ENCODE results near the gene CRIP2. TPM values are rescaled to one million over a fixed set of nuclear protein-coding genes. Genes with fewer than 3 reads are reported as not detected.

The CRIP2 gene
- total and polyA plus RNA-seq, 2 experiments from 2014 or later, result 3.4 to 9.6 TPM

GRCh38 chr14:105486163-105486973 lies 11.7 kb downstream of the CRIP2 start, which contains the start of gene CRIP1 (continued):
- TF ChIP-seq CTCF (conservative IDR thresholded peaks at IDR 0.05; ENCODE audit: low read depth in 2 of 2), result no peak
- TF ChIP-seq ETS1 (IDR thresholded peaks at IDR 0.05), result no peak
- no peak for TF ChIP-seq EZH2 (IDR thresholded peaks at IDR 0.05; ENCODE audit: low read depth, unreplicated experiment)
- TF ChIP-seq ZNF331 (CRISPR knock-in tag; IDR thresholded peaks at IDR 0.05; ENCODE audit: low read depth), result no peak

- H4K20me1 ChIP-seq (replicated peaks; ENCODE audit: insufficient read depth), result no peaks in the 10 kb centered on the region
- H3K27ac Mint-ChIP-seq, result no peak overlapping the region
- peaks cover 6% of the 10 kb centered on the region; the same call in 1 of the 2 replicates for H3K4me1 ChIP-seq (ENCODE audit: insufficient read depth)
- H3K36me3 ChIP-seq (ENCODE audit: insufficient read depth), result no peaks in the 10 kb centered on the region
- peaks cover 3% of the 10 kb centered on the region; the same call in 1 of the 2 replicates for H3K9me2 ChIP-seq (ENCODE audit: insufficient read depth)
- peaks cover 6% of the 10 kb centered on the region; the same call in 2 of the 3 replicates for H3K9me3 Mint-ChIP-seq
- peak overlapping the region; percentile 61 for H3K4me3 ChIP-seq
- peak overlapping the region; percentile 61 for H3K4me3 Mint-ChIP-seq
- no peaks in the 10 kb centered on the region for H3K36me3 Mint-ChIP-seq (ENCODE audit: low read depth)
- H3K27me3 Mint-ChIP-seq (ENCODE audit: insufficient read depth, low read depth, poor library complexity), result peaks cover 64% of the 10 kb centered on the region
- ATAC-seq (0 out of 3 replicates have a peak, but pooled peaks have one; percentile 0), DNase-seq (ENCODE audit: low spot score) (peak; percentile 62)
- H3K27ac ChIP-seq (ENCODE audit: low read depth), result no peak overlapping the region
- peaks cover 13% of the 10 kb centered on the region; the same call in 2 of the 3 replicates for H3K4me1 Mint-ChIP-seq
- H2AFZ ChIP-seq, result peak overlapping the region; percentile 76
- peak overlapping the region; percentile 83 for H3K4me2 ChIP-seq
- H3K27me3 ChIP-seq (ENCODE audit: insufficient read depth), result peaks cover 76% of the 10 kb centered on the region
- no peaks in the 10 kb centered on the region for H3K79me2 ChIP-seq (replicated peaks; ENCODE audit: insufficient read depth)
- peaks cover 3% of the 10 kb centered on the region; the same call in 1 of the 2 replicates for H3F3A ChIP-seq (replicated peaks; ENCODE audit: low read depth)
- TF ChIP-seq CREB1 (CRISPR knock-in tag; IDR thresholded peaks at IDR 0.05; ENCODE audit: low read depth) (no peak), STAT1 (IDR thresholded peaks at IDR 0.05; ENCODE audit: unreplicated experiment) (no peak), POLR2AphosphoS5 (IDR thresholded peaks at IDR 0.05; ENCODE audit: low read depth) (no peak), ZNF331 (CRISPR knock-in tag; IDR thresholded peaks at IDR 0.05; ENCODE audit: low read depth) (no peak), ZNF462 (CRISPR knock-in tag; IDR thresholded peaks at IDR 0.05) (no peak), CTCF (conservative IDR thresholded peaks at IDR 0.05; ENCODE audit: low read depth in 2 of 2) (no peak), EZH2 (IDR thresholded peaks at IDR 0.05; ENCODE audit: low read depth, unreplicated experiment) (no peak), ZNF114 (CRISPR knock-in tag; IDR thresholded peaks at IDR 0.05) (no peak), NANOG (IDR thresholded peaks at IDR 0.05; ENCODE audit: borderline replicate concordance) (no peak), JUNB (IDR thresholded peaks at IDR 0.05; ENCODE audit: unreplicated experiment) (no peak)
These were observed 12.4 kb downstream of the CRIP2 start for GRCh38 chr14:105486974-105487448.

Data from GM23338 (cell line).